Caco-2 (cell line): ENCODE measurements around the gene SCN1A. TPM values are rescaled to one million over a fixed set of nuclear protein-coding genes. Genes with fewer than 3 reads are reported as not detected.

Source experiments
- BruUV-seq: library from RNA; stranded (reverse); fragments of 400-500 nt; replicated peaks from 2 replicates; lab custom pipeline; 2021; lab: Mats Ljungman, UMichigan
- CTCF ChIA-PET: fragments of 300-600 bp; sonication (Branson Sonifier 250); formaldehyde crosslinking; loops from one replicate; lab custom pipeline; 2022; ENCODE audit warnings: antibody characterized with exemption; lab: Charles Lee
- POLR2A ChIA-PET: fragments of 300-600 bp; sonication (Branson Sonifier 250); formaldehyde crosslinking; loops from one replicate; lab custom pipeline; 2022; ENCODE audit warnings: antibody characterized with exemption; lab: Charles Lee
- DNase-seq, 2 experiments: peaks; one replicate each; pipeline versions ENCODE4 v3.0.0 to v3.0.0-alpha.2; 2020 to 2022
- H3K27me3 ChIP-seq: replicated peaks from 2 replicates; pipeline ENCODE4 v1.6.0; 2011; ENCODE audit warnings: low read length; ENCODE audit not compliant: control insufficient read depth, insufficient read depth
- H3K36me3 ChIP-seq: 2 replicates; pipeline ENCODE4 v1.5.1; 2011; ENCODE audit warnings: low read length; ENCODE audit not compliant: control insufficient read depth, insufficient read depth
- H3K4me1 ChIP-seq: fragments of 250-450 bp; sonication (Bioruptor Pico); 2 replicates; pipeline ENCODE4 v1.5.1; 2020; ENCODE audit warnings: mild to moderate bottlenecking
- H3K4me3 ChIP-seq: 2 replicates; pipeline ENCODE4 v1.5.1; 2011; ENCODE audit warnings: low read depth, mild to moderate bottlenecking, control low read depth, low read length
- H3K9me3 ChIP-seq: fragments of 250-450 bp; sonication (Bioruptor Pico); 2 replicates; pipeline ENCODE4 v1.5.1; 2020; ENCODE audit warnings: mild to moderate bottlenecking, moderate library complexity
- H3K27ac Mint-ChIP-seq: one replicate; pipeline ENCODE4 v1.8.0; 2022; ENCODE audit warnings: mixed read lengths; ENCODE audit not compliant: unreplicated experiment
- H3K27me3 Mint-ChIP-seq: one replicate; pipeline ENCODE4 v1.8.0; 2022; ENCODE audit warnings: mixed read lengths; ENCODE audit not compliant: insufficient read depth, unreplicated experiment
- H3K36me3 Mint-ChIP-seq: one replicate; pipeline ENCODE4 v1.8.0; 2022; ENCODE audit warnings: mild to moderate bottlenecking, mixed read lengths; ENCODE audit not compliant: insufficient read depth, unreplicated experiment
- H3K4me1 Mint-ChIP-seq: one replicate; pipeline ENCODE4 v1.8.0; 2022; ENCODE audit warnings: low read depth, mixed read lengths; ENCODE audit not compliant: unreplicated experiment
- H3K4me3 Mint-ChIP-seq: one replicate; pipeline ENCODE4 v1.8.0; 2022; ENCODE audit warnings: mild to moderate bottlenecking, moderate library complexity, mixed read lengths; ENCODE audit not compliant: unreplicated experiment
- H3K9me3 Mint-ChIP-seq: one replicate; pipeline ENCODE4 v1.8.0; 2022; ENCODE audit warnings: mixed read lengths; ENCODE audit not compliant: unreplicated experiment
- CTCF ChIP-seq, 2 experiments: fragments of 200-600 bp in 1 of 2; IDR thresholded peaks; 1 replicate in 1 of 2; 2 replicates in 1 of 2; pipeline versions ENCODE4 v1.5.1 to v1.8.0; 2011 to 2022; ENCODE audit warnings: antibody characterized with exemption in 1 of 2, control low read depth in 1 of 2, inconsistent platforms in 1 of 2, low read depth in 1 of 2, low read length in 1 of 2, mild to moderate bottlenecking in 1 of 2, moderate library complexity in 1 of 2; ENCODE audit not compliant: insufficient read depth in 1 of 2, severe bottlenecking in 1 of 2, unreplicated experiment in 1 of 2
- intact Hi-C: fragments of 100-400 bp; cut with micrococcal nuclease; formaldehyde crosslinking; loops from one replicate; pipeline ENCODE4 v1.10.0; 2022; ENCODE audit not compliant: unreplicated experiment
- total RNA-seq: library from RNA; stranded (reverse); gene quantifications from 2 replicates; pipeline ENCODE4 v1.2.3, GENCODE V29; 2022

Gene SCN1A
- total RNA-seq, 1 experiment from 2014 or later: not detected

- H3K36me3 Mint-ChIP-seq: no peaks in the 10 kb centered on the region
- no TSS peak for BruUV-seq
- CTCF ChIA-PET: no interaction called here
- no peaks in the 10 kb centered on the region for H3K9me3 ChIP-seq
- intact Hi-C loops: no loop called here
- no peaks in the 10 kb centered on the region for H3K27me3 Mint-ChIP-seq
- no peaks in the 10 kb centered on the region for H3K27me3 ChIP-seq
- H3K36me3 ChIP-seq: no peaks in the 10 kb centered on the region
- H3K4me3 ChIP-seq: no peak overlapping the region
- H3K27ac Mint-ChIP-seq: no peak overlapping the region
- no peak overlapping the region for H3K4me3 Mint-ChIP-seq
- TF ChIP-seq CTCF (IDR thresholded peaks at IDR 0.05; ENCODE audit: insufficient read depth in 1 of 2, low read depth in 1 of 2, low read length in 1 of 2, severe bottlenecking in 1 of 2, unreplicated experiment in 1 of 2): no peak
- H3K4me1 Mint-ChIP-seq: peaks cover 13% of the 10 kb centered on the region
- POLR2A ChIA-PET: no interaction called here
- no peaks in the 10 kb centered on the region; the same call in 1 of the 2 replicates for H3K4me1 ChIP-seq
- no peak for DNase-seq
- no peaks in the 10 kb centered on the region for H3K9me3 Mint-ChIP-seq
Measured at GRCh38 chr2:166158546-166158945, 30.7 kb upstream of the SCN1A start.

GRCh38 chr2:166157578-166157977, 29.8 kb upstream of the SCN1A start:
- H3K4me1 ChIP-seq: no peaks in the 10 kb centered on the region; the same call in 1 of the 2 replicates
- no peaks in the 10 kb centered on the region for H3K9me3 ChIP-seq
- Mint-ChIP-seq H3K4me1 (peaks cover 13% of the 10 kb centered on the region), H3K27me3 (no peaks in the 10 kb centered on the region), H3K4me3 (no peak overlapping the region), H3K27ac (no peak overlapping the region), H3K36me3 (no peaks in the 10 kb centered on the region), H3K9me3 (no peaks in the 10 kb centered on the region)
- H3K27me3 ChIP-seq: no peaks in the 10 kb centered on the region
- CTCF ChIA-PET: no interaction called here
- no peak overlapping the region for H3K4me3 ChIP-seq
- TF ChIP-seq CTCF (IDR thresholded peaks at IDR 0.05; ENCODE audit: insufficient read depth in 1 of 2, low read depth in 1 of 2, low read length in 1 of 2, severe bottlenecking in 1 of 2, unreplicated experiment in 1 of 2): no peak
- BruUV-seq: no TSS peak
- no peaks in the 10 kb centered on the region for H3K36me3 ChIP-seq
- intact Hi-C loops: no loop called here
- POLR2A ChIA-PET: no interaction called here
- DNase-seq: no peak

GRCh38 chr2:166156985-166157490, 29.2 kb upstream of the SCN1A start:
- Mint-ChIP-seq H3K27ac (no peak overlapping the region), H3K4me1 (peaks cover 13% of the 10 kb centered on the region), H3K9me3 (no peaks in the 10 kb centered on the region), H3K36me3 (no peaks in the 10 kb centered on the region), H3K27me3 (no peaks in the 10 kb centered on the region), H3K4me3 (no peak overlapping the region)
- BruUV-seq: no TSS peak
- POLR2A ChIA-PET: no interaction called here
- Histone ChIP-seq H3K36me3 (no peaks in the 10 kb centered on the region), H3K9me3 (no peaks in the 10 kb centered on the region), H3K4me1 (no peaks in the 10 kb centered on the region; the same call in 1 of the 2 replicates), H3K27me3 (no peaks in the 10 kb centered on the region), H3K4me3 (no peak overlapping the region)
- CTCF ChIA-PET: no interaction called here
- DNase-seq: no peak
- TF ChIP-seq CTCF (IDR thresholded peaks at IDR 0.05; ENCODE audit: insufficient read depth in 1 of 2, low read depth in 1 of 2, low read length in 1 of 2, severe bottlenecking in 1 of 2, unreplicated experiment in 1 of 2): no peak
- intact Hi-C loops: no loop called here
